Nucleus accumbens (tissue), 56 donors: ENCODE measurements around the gene STC2.

Source experiments
- DNase-seq, 56 donors: peaks; one replicate each; lab custom pipeline; 2025; lab: John Stamatoyannopoulos, UW

Gene STC2

GRCh38 chr5:173315495-173316338 is 12.5 kb downstream of the STC2 start:
- DNase-seq, result peak in 11 of 56 donors; percentile 2 to 55 (median 27)

DNA sequence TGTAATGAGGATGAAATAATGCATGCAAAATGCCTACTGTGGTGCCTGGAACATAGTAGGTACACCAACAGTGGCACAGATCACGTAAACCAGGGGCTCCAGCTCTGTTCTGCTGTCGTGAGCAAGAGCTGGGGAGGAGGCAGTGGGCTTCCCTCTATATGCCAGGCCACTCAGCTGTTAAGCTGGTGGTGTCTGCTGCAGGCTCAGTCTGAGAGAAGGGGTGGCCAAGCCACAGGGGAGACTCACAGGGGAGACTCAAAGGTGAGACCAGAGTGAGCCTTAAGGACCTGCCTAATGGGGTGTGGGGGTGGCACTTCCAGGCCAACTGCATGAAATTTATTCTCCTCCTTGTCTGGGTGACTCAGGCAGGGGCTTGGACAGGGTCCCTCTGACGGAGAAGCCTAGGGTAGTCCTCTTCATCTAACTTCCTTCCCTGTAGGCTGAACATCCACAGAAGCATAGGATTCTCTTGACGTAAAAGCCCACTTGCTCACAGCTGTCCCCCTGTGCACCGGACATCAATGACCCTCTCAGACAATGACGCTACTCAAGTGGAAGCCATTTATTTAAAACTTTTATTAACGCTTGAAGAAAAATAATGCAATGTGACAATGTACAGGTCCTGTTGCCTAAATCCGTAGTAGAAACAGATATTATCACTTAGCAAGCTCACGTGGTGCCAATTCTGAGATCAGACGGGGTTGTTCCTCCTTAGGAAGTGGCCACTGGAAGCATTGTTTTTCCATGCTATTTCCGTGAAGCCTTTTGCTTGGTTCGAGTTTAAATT is 13.9 kb downstream of the STC2 start:
- DNase-seq, result no peak

GRCh38 chr5:173313351-173313801 is 14.8 kb downstream of the STC2 start:
- DNase-seq, result no peak

- DNase-seq, result no peak
Measured at GRCh38 chr5:173312821-173313220, 15.4 kb downstream of the STC2 start.

GRCh38 chr5:173311818-173312585 is 16.2 kb downstream of the STC2 start:
- DNase-seq, result no peak

GRCh38 chr5:173310861-173311785 is 17.1 kb downstream of the STC2 start:
- peak in 36 of 56 donors; percentile 13 to 77 (median 34) for DNase-seq

- DNase-seq, result no peak
Measured at GRCh38 chr5:173310218-173310769, 17.9 kb downstream of the STC2 start.

GRCh38 chr5:173309731-173310130 is 18.5 kb downstream of the STC2 start:
- DNase-seq, result no peak

- no peak for DNase-seq
Measured at GRCh38 chr5:173308226-173308625, 20.0 kb downstream of the STC2 start.

DNA sequence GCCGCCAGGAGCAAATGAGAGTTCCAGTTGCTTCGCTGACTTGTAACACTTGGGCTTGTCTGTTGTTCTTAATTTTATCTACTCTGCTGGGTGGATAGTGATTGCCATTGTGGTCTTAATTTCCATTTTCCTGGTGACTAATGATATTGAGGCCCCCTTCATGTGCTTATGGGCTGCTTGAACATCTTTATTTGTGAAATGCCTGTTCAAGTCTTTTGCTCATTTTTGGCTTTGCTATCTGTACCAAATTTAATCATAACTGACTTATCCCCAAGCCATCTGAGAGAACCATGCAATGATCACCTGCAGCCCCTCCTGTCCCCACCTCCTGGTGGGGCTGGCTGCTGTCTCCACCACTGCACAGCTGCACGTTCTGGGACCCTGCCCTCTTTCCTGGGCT is 20.5 kb downstream of the STC2 start:
- DNase-seq, result no peak

DNA sequence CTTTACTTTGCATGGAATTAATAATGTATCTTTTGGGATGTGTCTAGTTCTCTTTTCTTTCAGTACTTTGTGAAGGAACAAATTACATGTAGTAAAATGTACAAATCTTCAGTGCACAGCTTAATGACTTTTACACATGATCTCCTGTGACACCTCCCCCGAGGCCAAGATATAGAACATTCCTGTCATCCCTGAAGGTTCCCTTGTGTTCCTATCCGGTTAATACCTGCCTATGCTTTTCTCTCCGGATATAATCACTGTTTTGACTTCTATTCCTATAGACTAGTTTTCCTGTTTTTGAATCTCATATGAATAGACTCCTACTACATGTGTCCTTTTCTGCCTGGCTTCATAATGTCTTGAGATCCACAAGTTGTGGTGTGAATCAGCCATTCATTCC is 21.5 kb downstream of the STC2 start:
- DNase-seq, result no peak

- no peak for DNase-seq
Measured at GRCh38 chr5:173304591-173304988, 23.6 kb downstream of the STC2 start.

GRCh38 chr5:173303878-173304590 is 24.2 kb downstream of the STC2 start:
- no peak for DNase-seq

- DNase-seq, result no peak
Measured at GRCh38 chr5:173302546-173303155, 25.6 kb downstream of the STC2 start.

DNA sequence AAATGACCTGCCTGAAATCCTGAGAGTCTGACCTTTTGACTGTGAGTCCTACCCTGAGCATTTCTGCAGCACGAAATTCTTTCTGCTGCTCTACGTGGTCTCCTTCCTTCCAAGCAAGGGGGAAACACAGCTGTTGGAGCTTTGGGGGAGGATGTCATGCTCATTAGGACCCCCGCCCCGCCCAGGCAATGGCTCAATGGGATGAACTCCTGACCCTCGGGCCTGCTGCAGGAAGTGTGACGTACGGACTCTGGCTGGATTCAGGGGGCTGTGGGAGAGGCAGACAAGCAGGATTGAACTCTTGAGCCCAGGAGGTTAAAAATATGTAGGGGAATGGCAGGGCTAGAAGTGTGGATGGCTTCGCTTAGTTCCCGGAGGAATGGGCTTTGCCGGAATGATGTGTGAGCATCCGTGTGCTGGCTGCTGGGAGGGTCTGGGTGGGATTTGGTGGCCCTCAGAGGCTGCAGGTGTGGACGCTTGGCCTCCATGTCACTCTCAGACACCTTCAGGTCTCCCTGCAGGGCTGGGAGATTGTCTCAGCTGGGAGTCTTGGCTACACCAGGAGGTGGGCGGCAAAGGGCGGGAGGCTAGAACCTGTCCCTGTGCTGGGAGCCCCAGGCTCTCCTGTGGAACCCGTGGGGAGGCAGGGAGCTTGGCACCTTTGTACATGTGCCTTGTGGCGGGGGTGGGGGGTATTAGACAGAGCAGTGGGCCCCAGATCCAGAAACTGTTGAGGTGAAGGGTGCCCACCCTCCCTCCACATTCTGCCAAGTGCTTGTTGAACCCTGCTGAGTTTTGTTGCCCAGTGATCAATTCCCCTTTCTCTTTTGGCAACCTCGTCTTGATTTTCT is 26.3 kb downstream of the STC2 start:
- no peak for DNase-seq

DNA sequence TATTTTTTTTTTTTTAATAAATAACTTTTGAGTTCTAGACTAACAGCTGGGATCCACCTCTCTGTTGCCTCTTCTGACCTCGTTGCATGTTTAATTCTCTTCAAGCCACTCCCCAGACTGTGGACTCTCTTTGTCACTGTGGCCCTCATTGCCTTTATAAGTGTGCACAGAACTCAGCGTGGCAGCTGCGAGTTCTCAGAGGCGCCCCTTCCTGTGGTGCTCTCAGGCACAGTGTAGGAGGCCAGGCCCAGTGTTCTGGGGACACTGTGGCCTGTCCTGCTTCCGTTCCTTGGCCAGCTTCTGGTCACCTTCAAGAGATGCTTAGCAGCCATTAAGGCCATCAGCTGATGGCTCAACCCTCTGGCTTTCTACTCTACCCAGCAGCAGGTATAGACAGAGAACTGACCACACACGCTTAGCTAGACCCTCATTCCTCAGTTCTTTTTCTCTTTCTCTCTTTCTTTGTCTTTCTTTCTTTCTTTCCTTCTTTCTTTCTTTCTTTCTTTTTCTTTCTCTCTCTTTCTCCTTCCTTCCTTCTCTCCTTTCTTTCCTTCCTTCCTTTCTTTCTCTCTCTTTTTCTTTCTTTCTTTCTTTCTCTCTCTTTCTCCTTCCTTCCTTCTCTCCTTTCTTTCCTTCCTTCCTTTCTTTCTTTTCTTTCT is 27.7 kb downstream of the STC2 start:
- DNase-seq, result no peak

- DNase-seq, result no peak
Measured at GRCh38 chr5:173299820-173300219, 28.4 kb downstream of the STC2 start.
